Subcutaneous adipose tissue (tissue), 4 donors: ENCODE data around the gene DNALI1. TPM values are rescaled to one million over a fixed set of nuclear protein-coding genes. Genes with fewer than 3 reads are reported as not detected.

Experiments used
- CTCF ChIP-seq: fragments of 450-650 bp; IDR thresholded peaks from one replicate; pipeline ENCODE4 v1.5.1; 2016; ENCODE audit warnings: low read depth, mild to moderate bottlenecking, control low read depth, antibody characterized with exemption, moderate library complexity
- total RNA-seq, 4 donors: library from RNA; depleted of rRNA; stranded (reverse); fragments of >200 nt; gene quantifications; one replicate each; pipeline ENCODE4 v1.1.0, GENCODE V29; 2016

DNALI1 gene
- total RNA-seq, 4 donors from 2014 or later, result 1.3 to 4.2 (median 2.6) TPM

- no peak for TF ChIP-seq CTCF
These were observed 6.2 kb downstream of the DNALI1 start for GRCh38 chr1:37562984-37563383.

- TF ChIP-seq CTCF, result no peak
These were observed 8.2 kb downstream of the DNALI1 start for GRCh38 chr1:37564892-37565291.

- no peak for TF ChIP-seq CTCF
These were observed 10.3 kb downstream of the DNALI1 start for GRCh38 chr1:37567023-37567422.

- no peak for TF ChIP-seq CTCF
These were observed 14.0 kb downstream of the DNALI1 start for GRCh38 chr1:37570528-37571334.

GRCh38 chr1:37574834-37575480 is 18.2 kb downstream of the DNALI1 start:
- no peak for TF ChIP-seq CTCF

GRCh38 chr1:37575692-37576091 is 19.0 kb downstream of the DNALI1 start:
- TF ChIP-seq CTCF, result no peak

GRCh38 chr1:37588939-37589338 is 32.2 kb downstream of the DNALI1 start:
- TF ChIP-seq CTCF, result no peak
